Measurements from ENCODE around the gene TRPV3.
A peak's percentile ranks its signal among the peaks of the same experiment; 100 is the strongest.
"Not testable (repeated sequence)": the region's sequence is repeated elsewhere in the genome, so short reads cannot be mapped to it uniquely, and the experiment has no call there.

The TRPV3 gene

DNA sequence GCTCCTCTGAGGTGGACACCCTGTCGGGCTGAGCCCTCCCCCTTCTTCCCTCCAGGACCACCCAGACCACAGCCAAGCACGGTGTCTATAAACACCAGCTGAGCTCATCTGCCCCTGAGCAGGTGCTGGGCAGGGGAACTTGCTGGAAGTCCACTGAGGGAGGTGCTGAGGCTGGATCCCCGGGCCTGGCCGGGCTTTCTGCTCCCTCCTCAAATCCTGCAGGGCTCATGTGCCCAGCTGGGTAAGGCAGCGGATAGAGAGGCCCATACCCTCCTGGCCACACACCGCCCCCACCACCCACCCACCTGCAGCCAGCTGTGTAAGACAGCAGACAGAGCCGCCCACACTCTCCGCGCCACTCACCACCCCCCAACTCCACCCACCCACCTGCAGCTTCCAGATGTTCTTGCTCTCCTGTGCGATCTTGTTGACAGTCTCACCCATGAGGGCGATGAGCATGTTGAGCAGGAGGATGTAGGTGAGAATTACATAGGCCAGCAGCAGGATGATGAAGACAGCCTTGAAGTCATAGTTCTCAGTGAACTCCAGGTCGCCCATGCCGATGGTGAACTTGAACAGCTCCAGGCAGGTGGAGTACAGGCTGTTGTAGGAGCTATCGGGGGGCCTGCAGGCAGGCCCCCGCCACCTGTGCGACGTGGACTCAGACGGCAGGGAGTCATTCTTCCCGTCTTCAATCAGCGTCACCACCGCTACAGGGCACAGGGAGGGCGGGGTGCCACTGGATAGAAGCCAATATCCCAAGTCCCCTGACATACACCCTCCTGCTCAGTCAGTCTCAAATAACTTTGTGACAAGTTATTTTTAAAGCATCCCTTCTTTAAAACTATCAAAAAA, 15.9 kb upstream of the TRPV3 start:
- DNase-seq = no peak

GRCh38 chr17:3572231-3572630, 14.6 kb upstream of the TRPV3 start:
- no peak for DNase-seq

- DNase-seq = no peak
Observed at GRCh38 chr17:3571043-3571900, 13.7 kb upstream of the TRPV3 start.

DNA sequence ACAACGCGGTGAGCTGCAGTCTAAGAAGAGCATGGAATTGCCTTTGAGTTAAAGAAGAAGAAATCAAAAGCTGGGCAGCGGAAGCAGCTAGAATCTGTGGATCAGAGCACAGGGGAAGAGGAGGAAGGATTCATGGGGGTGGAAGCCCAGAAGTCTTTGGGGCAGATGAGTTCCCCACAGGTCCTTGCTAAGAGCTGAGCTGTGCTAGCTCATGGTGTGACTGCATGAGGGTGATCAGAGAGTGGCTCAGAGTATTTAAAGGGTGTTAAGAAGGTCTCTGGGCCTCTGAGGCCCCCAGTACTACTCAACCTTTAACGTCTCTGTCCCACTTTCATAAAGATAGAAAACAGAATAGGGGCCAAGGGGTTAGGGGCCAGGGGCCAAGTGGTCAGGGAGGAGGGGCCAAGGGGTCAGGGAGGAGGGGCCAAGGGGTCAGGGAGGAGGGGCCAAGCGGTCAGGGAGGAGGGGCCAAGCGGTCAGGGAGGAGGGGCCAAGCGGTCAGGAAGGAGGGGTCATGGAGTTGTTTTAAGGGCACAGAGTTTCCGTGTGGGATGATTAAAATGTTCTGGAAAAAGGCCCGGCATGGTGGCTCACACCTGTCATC, 12.0 kb upstream of the TRPV3 start:
- DNase-seq = no peak

GRCh38 chr17:3566551-3566950, 8.9 kb upstream of the TRPV3 start:
- DNase-seq = no peak

DNA sequence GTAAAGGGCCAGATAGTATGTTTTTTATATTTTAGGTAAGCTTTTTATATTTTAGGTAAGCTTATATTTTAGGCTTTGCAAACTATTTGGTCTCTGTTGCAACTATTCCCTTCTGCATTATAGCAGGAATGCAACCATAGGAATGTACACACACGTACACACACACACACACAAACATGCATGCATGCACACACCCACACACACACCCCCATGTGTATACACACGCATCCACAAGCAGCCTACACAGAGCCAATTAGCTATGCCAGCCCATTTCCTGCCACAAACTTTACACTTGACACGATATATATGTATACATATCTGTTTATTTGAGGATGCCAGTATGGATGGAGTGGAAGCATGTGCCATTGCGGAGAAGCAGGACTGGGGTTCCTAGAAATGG, 7.5 kb upstream of the TRPV3 start:
- DNase-seq = no peak

DNA sequence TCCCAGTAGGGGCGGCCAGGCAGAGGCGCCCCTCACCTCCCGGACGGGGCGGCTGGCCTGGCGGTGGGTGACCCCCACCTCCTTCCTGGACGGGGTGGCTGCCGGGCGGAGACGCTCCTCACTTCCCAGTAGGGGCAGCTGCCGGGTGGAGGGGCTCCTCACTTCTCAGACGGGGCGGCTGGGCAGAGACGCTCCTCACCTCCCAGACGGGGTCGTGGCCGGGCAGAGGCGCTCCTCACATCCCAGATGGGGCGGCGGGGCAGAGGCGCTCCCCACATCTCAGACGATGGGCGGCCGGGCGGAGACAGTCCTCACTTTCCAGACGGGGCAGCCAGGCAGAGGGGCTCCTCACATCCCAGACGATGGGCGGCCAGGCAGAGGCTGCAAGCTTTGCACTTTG, 6.6 kb upstream of the TRPV3 start:
- not testable (repeated sequence) for DNase-seq

- DNase-seq = no peak
Observed at GRCh38 chr17:3559270-3559645, 1.6 kb upstream of the TRPV3 start.

DNA sequence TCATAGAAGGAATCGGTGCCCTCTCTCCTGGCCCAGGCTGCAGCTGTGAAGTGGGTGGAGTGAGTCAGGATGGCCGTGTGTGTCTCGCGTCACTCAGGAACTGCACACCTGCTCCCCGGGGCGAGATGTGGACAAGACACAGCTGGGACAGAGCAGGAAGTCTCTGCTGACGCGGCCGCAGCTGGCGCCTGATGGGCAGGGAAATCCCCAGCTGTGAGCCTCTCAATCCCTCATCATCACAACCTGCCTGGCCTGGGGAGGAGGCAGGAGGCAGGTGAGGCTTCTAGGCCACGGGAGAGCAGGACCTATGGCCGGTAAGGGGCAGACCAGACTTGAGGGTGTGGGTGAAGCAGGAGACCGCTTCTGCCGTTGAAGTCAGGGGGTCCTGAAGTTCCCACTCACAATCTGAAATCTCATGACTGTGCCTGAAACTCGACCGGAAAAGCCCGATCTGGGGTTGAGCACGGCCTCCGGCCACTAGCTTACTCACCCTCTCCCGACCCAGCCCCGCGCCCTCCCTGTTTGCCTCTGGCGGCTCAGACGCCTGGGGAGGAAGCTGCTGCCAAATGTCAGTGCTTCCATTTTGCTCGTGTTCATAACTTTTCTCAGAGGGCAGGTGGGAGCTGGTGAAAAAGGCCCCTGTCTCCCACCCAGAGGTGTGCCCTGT, 1.1 kb upstream of the TRPV3 start:
- DNase-seq = peak; percentile 35

DNA sequence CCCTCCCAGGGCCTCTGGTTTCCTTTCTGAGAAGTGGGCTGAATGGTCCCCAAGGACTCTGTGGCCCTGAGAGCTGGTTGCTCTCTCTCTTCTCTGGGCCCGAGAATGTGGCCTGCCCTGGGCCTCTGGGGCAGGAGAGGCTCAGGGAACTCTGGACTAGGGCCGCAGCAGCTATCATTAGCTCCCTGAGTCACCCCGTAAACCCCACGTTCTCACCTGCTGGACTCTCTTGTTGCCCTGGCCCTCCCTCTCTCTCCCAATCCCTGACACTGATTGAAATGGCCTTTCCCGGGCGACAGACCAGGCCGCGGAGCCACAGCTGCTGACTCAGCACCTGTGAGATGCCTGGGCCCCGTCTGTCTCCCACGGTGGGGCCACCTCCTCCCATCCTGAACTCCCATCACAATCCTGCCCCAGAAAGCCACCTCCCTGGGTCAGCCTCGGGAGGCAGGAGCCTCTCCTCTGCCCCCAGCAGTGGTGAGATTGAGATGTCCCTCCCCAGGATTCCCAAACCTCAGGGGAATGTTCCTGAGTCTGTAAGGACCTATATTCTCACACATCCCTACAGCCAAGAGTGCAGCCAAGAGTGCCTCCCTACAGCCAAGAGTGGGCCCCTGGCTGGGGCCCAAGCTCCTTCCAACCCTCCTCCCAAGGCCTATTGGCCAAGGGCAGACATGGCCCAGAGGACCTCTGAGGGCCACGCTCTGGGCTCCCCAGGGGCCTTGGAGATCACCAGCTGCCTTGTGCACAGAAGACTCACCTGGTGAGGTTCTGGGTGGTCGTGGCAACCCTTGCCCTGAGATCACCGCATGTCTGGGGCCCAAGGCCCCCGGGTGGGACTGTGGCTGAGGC, 470 bp downstream of the TRPV3 start:
- DNase-seq = no peak

GRCh38 chr17:3556239-3556915, 1.2 kb downstream of the TRPV3 start:
- no peak for DNase-seq

- no peak for DNase-seq
Observed at GRCh38 chr17:3555189-3555796, 2.3 kb downstream of the TRPV3 start.

DNA sequence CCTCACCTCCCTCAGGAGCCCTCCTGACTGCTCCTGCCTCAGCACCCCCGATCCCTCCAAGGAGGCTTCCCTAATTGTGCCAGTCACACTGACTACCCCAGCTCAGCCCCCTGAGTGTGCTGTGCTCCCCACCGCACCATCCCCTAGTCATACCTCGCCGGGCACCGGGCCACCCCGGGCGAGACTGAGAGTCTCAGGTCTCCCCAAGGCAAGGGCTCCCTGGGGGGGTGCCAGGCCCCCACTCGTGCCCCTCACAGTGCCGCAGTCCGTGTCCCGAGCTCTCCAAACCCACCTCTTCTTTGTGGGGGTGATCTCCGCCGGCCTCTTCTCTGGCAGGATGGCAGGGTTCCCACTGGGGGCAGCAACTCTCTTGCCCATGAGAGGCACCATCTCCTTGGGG, 3.2 kb downstream of the TRPV3 start:
- no peak for DNase-seq

- no peak for DNase-seq
Observed at GRCh38 chr17:3553419-3554401, 3.9 kb downstream of the TRPV3 start.

- DNase-seq = no peak
Observed at GRCh38 chr17:3552916-3553315, 4.7 kb downstream of the TRPV3 start.

DNA sequence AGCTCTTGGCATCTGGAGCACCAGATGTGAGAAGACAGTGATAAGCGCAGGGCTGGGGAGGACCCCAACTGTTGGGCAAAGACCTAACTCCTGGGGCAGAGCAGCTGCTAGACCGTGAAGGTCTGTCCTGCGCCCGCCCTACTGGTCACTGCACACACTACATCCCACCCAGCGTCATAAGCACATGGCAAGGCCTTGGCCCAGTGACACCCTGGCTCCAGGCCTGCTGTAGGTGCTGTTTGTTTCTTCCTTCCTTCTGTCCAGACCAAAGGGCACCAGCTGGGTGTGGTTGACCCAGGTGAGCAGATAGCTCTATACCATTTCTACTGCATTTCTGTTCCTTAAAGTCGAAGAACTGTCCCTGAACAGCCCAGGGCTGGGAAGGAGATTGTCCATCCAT, 6.4 kb downstream of the TRPV3 start:
- no peak for DNase-seq

GRCh38 chr17:3549610-3550162, 7.9 kb downstream of the TRPV3 start:
- DNase-seq = no peak

DNA sequence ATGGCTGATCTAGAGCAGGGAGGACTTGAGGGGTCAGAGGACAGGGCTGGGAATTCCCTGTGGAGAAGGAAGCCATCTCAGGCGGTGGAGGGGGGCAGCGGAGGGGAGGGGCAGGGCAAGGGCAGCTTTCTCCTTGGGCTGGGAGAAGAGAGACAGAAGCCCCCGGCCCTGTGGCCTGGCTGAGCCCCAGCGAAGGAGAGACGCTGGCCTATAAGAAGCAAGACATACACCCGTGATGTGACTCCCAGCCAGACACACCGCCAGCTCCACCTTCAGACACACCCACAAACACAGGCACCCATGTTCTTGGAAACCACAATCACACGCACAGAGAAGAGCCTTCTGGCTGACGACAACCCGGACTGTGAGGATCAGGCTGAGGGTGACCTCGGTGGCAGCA, 10.0 kb downstream of the TRPV3 start:
- no peak for DNase-seq

DNA sequence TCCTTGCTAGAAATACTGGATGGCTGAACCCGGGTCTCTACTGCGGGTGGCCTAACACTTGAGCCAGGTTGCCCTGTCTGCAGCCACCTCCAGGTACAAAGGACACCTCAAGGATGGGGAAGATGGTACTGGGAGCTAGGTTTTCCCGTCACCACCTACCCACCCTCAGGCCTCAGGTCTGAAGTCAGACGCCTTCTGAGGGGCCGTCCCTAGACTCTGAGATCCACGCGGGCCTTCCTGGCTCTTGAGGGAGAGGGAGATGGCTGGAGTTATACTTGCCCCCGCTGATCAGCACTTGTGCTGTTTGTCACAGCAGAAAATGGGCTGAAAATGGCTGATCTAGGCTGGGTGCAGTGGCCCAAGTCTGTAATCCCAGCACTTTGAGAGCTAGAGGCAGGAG, 10.6 kb downstream of the TRPV3 start:
- no peak for DNase-seq

- DNase-seq = no peak
Observed at GRCh38 chr17:3546521-3546920, 11.1 kb downstream of the TRPV3 start.
